NOMO-1 (cell line): ENCODE measurements around the gene DYNLT1.

Source experiments
- DNase-seq, 2 experiments: peaks; one replicate each; lab custom pipeline; 2025; ENCODE audit not compliant: unreplicated experiment in 2 of 2; lab: John Stamatoyannopoulos, UW

The DYNLT1 gene

DNA sequence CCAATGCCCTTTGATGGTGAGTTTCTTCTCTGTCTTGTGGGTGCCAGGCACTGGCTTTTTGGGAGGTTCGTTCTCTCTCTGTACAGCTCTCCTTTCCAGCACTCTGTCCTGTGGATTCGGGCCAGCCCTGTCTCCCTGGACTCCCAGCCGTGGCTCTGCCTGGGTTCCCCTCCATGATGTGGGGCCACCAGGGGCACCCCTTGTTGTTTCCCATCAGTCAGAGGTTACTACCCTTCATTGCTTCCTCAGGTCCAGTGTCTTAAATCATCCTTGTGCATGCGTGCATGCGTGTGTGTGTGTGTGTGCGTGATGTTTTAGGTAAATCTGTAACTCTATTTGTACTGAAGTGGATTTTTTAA, 40.5 kb downstream of the DYNLT1 start:
- DNase-seq = no peak

DNA sequence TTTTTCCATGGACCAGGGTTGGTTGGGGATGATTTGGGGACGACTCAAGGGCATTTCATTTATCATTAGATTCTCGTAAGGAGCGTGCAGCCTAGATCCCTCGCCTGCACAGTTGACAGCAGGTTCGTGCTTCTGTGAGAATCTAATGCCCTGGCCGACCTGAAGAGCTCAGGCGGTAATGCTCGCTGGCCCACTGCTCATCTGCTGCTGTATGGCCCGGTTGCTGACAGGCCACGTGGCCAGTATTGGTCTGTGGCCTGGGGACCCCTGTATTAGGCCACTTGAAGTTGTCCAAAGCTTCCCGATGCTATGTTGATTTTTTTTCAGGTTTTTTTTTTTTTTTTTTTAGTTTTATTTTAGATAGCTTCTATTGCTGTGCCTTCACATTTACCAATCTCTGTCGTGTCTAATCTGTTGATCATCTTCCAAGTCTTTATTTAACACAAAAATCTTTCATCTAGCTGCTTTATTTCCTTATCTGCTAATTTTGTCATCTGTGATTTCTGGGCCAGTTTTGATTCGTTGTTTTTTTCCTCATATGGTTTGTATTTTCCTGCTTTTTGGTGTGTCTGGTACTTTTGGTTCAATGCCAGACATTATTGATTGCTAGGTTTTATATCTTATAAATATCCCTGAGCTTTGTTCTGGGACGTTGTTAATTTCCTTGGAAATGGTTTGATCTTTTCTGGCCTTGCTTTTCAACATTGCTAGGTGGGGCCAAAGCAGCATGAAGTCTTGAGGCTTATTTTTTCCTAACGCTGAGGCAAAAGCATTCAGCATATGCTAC, 41.1 kb downstream of the DYNLT1 start:
- DNase-seq = no peak

DNA sequence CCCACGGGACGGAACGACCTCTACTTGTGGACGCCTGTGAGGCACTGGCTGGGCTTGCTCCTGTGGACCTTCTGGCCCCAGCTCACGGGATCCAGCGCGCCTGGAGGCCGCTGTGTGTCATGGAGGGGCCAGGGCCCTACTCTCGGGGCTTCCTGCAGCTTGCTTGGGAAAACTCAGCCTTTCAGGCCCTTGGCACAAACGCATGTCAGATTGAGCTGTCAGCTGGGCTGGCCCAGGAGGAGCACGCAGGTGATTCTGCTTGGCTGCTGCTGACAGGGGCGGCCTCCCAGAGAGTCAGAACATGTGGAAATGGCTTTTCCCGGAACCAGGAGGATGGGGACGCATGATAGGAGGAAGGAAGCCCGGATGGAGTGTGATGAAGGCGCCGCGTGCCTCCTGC, 44.9 kb downstream of the DYNLT1 start:
- DNase-seq = no peak

DNA sequence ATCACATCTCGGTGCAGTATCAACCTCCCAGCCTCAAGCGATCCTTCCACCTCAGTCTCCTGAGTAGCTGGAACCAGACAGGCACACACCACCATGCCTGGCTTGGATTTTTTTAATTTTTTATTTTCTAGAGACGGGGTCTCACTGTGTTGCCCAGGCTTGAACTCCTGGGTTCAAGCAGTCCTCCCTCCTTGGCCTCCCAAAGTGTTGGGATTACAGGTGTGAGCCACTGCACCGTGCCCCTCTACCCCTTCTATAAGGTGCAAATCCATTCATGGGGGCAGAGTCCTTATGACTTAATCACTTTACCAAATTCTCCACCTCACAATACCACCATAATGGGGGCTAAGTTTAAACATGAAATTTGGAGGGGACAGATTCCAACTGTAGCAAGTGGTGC, 47.0 kb downstream of the DYNLT1 start:
- no peak for DNase-seq

- DNase-seq = no peak
Observed at GRCh38 chr6:158596861-158597260, 47.7 kb downstream of the DYNLT1 start.

GRCh38 chr6:158595223-158595622, 49.3 kb downstream of the DYNLT1 start:
- DNase-seq = no peak

- DNase-seq = no peak
Observed at GRCh38 chr6:158593670-158594069, 50.9 kb downstream of the DYNLT1 start.

- no peak for DNase-seq
Observed at GRCh38 chr6:158591810-158592209, 52.7 kb downstream of the DYNLT1 start.

DNA sequence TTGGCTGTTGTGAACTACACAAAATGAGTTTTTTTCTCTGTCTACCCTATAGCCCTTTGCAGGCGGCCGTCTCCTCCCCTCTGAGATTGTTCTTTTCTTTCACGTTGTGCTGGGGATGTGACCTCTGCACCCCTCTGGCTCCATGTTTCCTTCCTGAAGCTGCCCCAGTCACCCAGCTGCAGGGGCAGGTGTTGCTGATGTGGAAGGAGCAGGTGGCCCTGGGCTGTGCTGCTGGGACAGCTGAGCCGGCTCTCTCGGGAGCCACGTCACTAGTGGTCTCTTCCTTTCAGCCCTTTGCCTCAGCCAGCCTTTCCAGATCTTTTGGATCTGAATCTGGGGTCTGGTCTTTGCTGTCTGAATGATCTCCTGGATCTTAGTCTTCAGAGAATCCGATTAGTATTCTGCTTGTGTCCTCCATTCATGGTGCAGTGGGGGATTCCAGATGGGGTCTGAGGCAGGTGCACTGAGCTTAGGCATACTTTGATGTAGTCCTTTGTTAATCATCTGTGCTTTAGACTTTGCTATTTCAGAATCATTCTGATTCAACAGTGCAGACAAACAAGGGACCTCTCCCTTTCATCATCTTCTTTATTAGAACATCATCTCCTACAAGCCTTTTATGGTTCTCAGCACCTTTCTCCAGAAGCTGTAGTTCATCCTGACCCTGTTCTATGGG, 53.3 kb downstream of the DYNLT1 start:
- no peak for DNase-seq

DNA sequence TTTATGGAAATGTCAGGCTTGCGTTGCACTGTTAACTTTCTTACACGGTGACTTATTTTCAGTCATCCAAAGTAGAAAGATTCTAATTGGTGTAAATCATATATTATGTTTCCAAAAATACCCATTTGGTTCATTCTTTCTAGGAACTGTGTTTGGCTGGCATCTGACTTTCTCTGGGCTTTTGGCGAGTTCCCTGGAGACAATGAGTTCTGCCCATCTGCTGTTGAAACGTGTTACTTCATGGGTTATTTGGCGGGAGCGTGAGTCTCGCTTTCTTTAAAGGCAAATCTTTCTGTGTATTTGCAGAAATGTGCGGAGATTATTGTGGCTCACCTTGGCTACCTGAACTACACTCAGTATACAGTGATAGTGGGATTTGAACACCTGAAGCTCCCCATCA, 55.2 kb downstream of the DYNLT1 start:
- DNase-seq = no peak

DNA sequence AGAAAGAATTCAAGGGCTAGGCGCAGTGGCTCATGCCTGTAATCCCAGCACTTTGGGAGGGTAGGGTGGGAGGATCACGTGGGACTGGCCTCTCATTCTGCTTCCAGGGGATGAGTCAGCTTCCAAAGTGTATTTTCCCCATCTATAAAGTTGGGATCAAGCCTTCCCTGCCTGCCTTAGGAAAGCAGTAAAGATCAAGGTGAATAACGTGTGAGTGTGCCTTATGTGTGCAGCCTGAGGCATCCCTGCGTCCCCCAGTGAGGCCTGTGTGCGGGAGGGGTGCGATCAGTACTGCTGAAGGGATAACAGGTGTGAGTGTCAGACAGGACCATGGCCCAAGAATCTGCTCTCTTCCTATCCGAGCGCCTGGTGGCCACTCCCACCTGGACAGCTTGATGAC, 57.9 kb downstream of the DYNLT1 start:
- no peak for DNase-seq
